ENCODE data around the gene FTO.

GRCh38 chr16:53805113-53805512, 101.2 kb downstream of the FTO start:
- TF ChIP-seq CTCF (conservative IDR thresholded peaks at IDR 0.05) (no peak), ZFX (IDR thresholded peaks at IDR 0.05) (no peak)
